ENCODE measurements around the gene NLN.

The NLN gene

DNA sequence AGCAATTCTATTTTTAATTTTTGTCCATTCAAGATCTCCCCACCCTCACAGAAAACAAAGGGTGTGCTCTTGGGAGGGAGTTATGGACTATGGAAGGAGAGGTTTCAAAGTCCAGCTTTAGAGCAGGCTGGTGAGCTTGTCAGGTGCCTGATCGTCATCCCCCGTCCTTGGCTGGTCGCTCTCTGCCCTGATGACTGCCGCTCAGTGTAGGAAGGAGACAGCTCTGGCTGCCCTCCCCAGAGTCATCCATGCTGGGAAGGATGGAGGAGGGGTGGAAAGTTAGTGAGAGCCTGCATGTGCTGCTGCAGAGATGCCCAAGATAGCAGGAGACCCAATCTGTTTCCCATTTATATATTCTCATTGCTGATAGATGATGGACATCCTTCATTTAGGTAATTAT, 96.6 kb downstream of the NLN start:
- in situ Hi-C loops (cut with MboI; ENCODE audit: low sequenced_read_pairs, unreplicated experiment): no loop called here
- TF ChIP-seq, protein P1, sequence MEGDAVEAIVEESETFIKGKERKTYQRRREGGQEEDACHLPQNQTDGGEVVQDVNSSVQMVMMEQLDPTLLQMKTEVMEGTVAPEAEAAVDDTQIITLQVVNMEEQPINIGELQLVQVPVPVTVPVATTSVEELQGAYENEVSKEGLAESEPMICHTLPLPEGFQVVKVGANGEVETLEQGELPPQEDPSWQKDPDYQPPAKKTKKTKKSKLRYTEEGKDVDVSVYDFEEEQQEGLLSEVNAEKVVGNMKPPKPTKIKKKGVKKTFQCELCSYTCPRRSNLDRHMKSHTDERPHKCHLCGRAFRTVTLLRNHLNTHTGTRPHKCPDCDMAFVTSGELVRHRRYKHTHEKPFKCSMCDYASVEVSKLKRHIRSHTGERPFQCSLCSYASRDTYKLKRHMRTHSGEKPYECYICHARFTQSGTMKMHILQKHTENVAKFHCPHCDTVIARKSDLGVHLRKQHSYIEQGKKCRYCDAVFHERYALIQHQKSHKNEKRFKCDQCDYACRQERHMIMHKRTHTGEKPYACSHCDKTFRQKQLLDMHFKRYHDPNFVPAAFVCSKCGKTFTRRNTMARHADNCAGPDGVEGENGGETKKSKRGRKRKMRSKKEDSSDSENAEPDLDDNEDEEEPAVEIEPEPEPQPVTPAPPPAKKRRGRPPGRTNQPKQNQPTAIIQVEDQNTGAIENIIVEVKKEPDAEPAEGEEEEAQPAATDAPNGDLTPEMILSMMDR (IDR thresholded peaks at IDR 0.05; ENCODE audit: borderline replicate concordance, control extremely low read depth, extremely low read depth, insufficient read depth, missing control alignments): no peak
- no peak for DNase-seq (ENCODE audit: low spot score)

DNA sequence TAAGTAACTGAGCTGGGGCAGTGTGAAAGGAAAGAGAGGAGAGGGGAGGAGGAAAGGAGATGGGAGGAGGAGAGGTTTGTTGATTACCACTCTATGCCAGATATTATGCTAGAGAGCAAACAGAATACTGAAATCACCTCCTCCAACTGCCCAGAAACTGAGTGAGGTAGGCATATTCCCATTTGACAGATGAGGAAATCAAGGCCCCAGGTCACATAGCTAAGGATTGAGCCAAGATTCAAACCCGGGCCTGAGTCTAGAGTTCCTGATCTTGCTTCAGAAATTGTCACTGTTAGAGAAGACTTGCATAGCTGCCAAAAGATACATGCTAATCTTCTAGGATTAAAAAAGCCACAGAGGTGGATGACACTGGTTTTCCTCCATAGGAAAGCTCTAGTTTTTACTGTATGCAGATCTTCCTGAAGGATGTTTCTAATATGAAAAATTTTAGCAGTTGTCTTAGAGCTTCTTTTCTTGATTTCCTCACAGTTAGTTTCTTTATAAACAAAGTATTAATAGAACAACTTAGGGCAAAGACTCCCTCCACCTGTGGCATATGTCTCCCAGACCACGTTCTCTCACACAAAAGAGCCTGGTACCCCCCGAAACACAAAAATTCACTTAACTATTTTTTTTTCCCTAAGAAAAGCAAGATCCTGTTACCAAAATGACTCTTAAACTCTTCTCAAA, 97.4 kb downstream of the NLN start:
- no peak for DNase-seq (ENCODE audit: low spot score)
- in situ Hi-C loops (cut with MboI; ENCODE audit: low sequenced_read_pairs, unreplicated experiment): no loop called here
- TF ChIP-seq, protein P1 (IDR thresholded peaks at IDR 0.05; ENCODE audit: borderline replicate concordance, control extremely low read depth, extremely low read depth, insufficient read depth, missing control alignments): no peak

DNA sequence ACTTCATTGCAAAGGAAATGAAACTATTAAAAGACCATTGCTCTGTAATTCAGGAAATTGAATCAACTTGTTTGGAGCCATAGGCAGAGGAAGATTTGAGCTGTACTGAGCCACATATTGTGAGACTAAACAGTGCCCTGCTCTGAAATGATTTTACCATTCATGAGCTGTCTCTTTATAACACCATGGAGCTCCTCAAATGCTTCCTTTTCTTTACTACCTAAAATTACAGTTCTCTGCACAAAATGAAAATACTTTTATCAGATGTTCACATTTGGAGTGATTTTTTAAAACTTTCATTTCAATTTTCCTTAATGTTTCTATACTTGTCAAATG, 97.9 kb downstream of the NLN start:
- no peak for DNase-seq (ENCODE audit: low spot score)
- in situ Hi-C loops (cut with MboI; ENCODE audit: low sequenced_read_pairs, unreplicated experiment): no loop called here
- TF ChIP-seq, protein P1 (IDR thresholded peaks at IDR 0.05; ENCODE audit: borderline replicate concordance, control extremely low read depth, extremely low read depth, insufficient read depth, missing control alignments): no peak

DNA sequence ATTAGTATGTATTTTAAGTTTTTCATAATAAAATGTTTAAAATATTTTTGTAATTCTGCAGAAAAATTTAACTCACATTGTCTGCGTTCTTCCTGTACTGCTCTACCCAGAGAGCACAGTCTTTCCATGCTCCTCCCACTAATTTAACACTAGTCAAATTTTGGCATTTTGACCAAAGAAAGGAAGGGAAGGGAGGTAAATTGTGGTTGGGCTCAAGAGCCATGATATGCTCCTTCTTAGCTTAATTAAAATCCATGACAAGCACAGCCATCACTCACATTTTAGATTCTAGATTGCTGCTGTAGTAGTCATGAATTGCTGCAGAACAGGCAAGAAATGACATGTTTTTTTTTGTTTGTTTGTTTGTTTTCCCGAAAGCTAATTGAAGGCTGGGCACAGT, 98.4 kb downstream of the NLN start:
- DNase-seq (ENCODE audit: low spot score): no peak
- TF ChIP-seq, protein P1 (IDR thresholded peaks at IDR 0.05; ENCODE audit: borderline replicate concordance, control extremely low read depth, extremely low read depth, insufficient read depth, missing control alignments): no peak
- in situ Hi-C loops (cut with MboI; ENCODE audit: low sequenced_read_pairs, unreplicated experiment): no loop called here

DNA sequence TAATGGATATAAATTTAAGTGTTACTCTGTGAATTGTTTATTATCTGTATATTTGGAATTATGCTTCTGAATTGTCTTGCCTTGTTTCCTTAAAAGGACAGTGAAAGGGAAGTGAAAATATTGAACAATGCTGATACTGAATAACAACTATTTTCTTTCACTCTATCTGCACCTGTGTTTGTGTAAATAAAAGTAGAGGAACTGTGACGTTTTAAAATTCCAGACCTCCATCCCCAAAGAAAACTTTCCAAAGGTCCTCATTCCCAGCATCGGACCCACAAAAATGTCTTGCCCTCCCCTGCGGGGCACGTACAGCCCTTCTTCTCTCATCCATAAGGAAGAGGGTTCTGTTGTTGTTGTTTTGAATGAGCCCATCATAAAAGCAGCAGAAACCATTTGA, 100.0 kb downstream of the NLN start:
- TF ChIP-seq, protein P1 (IDR thresholded peaks at IDR 0.05; ENCODE audit: borderline replicate concordance, control extremely low read depth, extremely low read depth, insufficient read depth, missing control alignments): no peak
- in situ Hi-C loops (cut with MboI; ENCODE audit: low sequenced_read_pairs, unreplicated experiment): no loop called here
- DNase-seq (ENCODE audit: low spot score): no peak

DNA sequence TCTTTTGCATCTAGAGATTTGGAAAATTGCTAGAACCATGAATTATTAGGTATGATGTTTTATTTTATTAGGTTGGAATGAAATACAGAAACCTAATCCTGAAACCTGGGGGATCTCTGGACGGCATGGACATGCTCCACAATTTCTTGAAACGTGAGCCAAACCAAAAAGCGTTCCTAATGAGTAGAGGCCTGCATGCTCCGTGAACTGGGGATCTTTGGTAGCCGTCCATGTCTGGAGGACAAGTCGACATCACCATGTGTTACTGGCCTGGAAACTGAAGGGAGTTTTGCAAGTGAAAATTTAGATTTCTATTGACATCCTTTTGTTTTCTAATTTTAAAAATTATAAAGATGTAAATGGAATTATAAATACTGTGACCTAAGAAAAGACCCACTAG, 100.7 kb downstream of the NLN start:
- in situ Hi-C loops (cut with MboI; ENCODE audit: low sequenced_read_pairs, unreplicated experiment): no loop called here

More for the DNA sequence above, 100.7 kb downstream of the NLN start:
- TF ChIP-seq, protein P1 (IDR thresholded peaks at IDR 0.05; ENCODE audit: borderline replicate concordance, control extremely low read depth, extremely low read depth, insufficient read depth, missing control alignments): no peak
- DNase-seq (ENCODE audit: low spot score): no peak
